IPS-20b (cell line): ENCODE measurements around the gene OPRM1.

Experiments
- H3K27ac ChIP-seq: one replicate; pipeline ENCODE4 v1.5.1; 2013; ENCODE audit warnings: low read length
- H3K27me3 ChIP-seq: 2 replicates; pipeline ENCODE4 v1.6.1; 2013; ENCODE audit warnings: mild to moderate bottlenecking, low read length, inconsistent platforms; ENCODE audit not compliant: insufficient read depth
- H3K36me3 ChIP-seq: 2 replicates; pipeline ENCODE4 v1.6.1; 2013; ENCODE audit warnings: low read depth, mild to moderate bottlenecking, inconsistent platforms, low read length, moderate library complexity; ENCODE audit not compliant: insufficient read depth
- H3K4me1 ChIP-seq: 2 replicates; pipeline ENCODE4 v1.6.1; 2013; ENCODE audit warnings: mild to moderate bottlenecking, control low read depth, inconsistent platforms, low read length, moderate library complexity; ENCODE audit not compliant: insufficient read depth
- H3K4me3 ChIP-seq: 2 replicates; pipeline ENCODE4 v1.5.1; 2013; ENCODE audit warnings: mild to moderate bottlenecking, low read length, inconsistent platforms
- H3K9ac ChIP-seq: 2 replicates; pipeline ENCODE4 v1.6.1; 2013; ENCODE audit warnings: low read depth, mild to moderate bottlenecking, inconsistent platforms, low read length, moderate library complexity
- H3K9me3 ChIP-seq: 2 replicates; pipeline ENCODE4 v1.6.1; 2013; ENCODE audit warnings: mild to moderate bottlenecking, low read depth, low read length, inconsistent platforms; ENCODE audit not compliant: insufficient read depth

OPRM1 gene

GRCh38 chr6:154213782-154214181 lies 174.7 kb downstream of the OPRM1 start:
- H3K9me3 ChIP-seq, result no peaks in the 10 kb centered on the region
- no peak overlapping the region for H3K4me3 ChIP-seq
- H3K9ac ChIP-seq, result no peak overlapping the region
- H3K27me3 ChIP-seq, result no peaks in the 10 kb centered on the region
- no peak overlapping the region for H3K27ac ChIP-seq
- no peaks in the 10 kb centered on the region for H3K4me1 ChIP-seq
- H3K36me3 ChIP-seq, result no peaks in the 10 kb centered on the region

DNA sequence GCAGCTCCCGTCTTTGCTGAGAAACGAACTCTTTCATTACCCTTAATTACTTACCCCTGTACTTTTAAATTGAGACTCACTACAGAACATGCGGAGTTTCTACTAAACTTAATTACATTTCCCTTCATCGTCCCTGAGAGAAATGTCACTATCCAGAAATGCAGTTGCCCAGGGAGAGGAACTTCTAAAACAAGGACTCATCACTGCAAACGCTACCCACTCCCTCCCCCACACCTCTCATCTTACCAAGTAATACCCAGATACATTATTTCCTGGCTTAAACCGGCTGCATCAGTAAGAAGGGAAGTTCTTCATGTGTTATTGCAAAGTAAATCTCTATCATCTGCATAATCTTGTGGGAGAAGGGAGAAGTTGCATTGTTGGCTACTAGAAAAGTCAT lies 179.3 kb downstream of the OPRM1 start:
- H3K4me3 ChIP-seq, result no peak overlapping the region
- H3K9ac ChIP-seq, result no peak overlapping the region
- no peaks in the 10 kb centered on the region for H3K27me3 ChIP-seq
- peaks cover 3% of the 10 kb centered on the region; the same call in 1 of the 2 replicates for H3K4me1 ChIP-seq
- H3K27ac ChIP-seq, result no peak overlapping the region
- no peaks in the 10 kb centered on the region for H3K9me3 ChIP-seq
- no peaks in the 10 kb centered on the region for H3K36me3 ChIP-seq

GRCh38 chr6:154218787-154219186 lies 179.7 kb downstream of the OPRM1 start:
- Histone ChIP-seq H3K9ac (no peak overlapping the region), H3K27ac (no peak overlapping the region), H3K36me3 (no peaks in the 10 kb centered on the region), H3K27me3 (no peaks in the 10 kb centered on the region), H3K4me3 (no peak overlapping the region), H3K9me3 (no peaks in the 10 kb centered on the region), H3K4me1 (peaks cover 3% of the 10 kb centered on the region; the same call in 1 of the 2 replicates)

DNA sequence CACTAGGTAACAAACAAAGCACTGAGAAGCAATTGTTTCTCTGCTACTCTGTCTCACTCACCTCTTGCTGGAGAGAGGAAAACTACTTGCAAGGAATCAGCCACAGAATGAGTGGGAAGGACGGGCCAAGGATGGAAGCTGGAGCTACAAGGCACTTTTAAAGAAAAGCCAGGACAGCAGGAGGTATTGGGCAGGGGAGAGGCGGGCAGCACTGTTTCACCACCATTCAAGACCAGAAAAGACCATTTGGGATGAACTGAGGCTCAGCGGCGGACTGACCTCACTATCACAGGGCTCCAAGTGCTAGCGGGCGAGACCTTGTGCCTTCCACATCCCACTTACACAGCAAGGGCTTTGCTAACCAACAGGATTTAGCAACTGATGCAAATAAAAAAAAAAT lies 180.2 kb downstream of the OPRM1 start:
- H3K27me3 ChIP-seq, result no peaks in the 10 kb centered on the region
- H3K9ac ChIP-seq, result no peak overlapping the region
- no peaks in the 10 kb centered on the region for H3K36me3 ChIP-seq
- H3K4me1 ChIP-seq, result peaks cover 3% of the 10 kb centered on the region; the same call in 1 of the 2 replicates
- H3K4me3 ChIP-seq, result no peak overlapping the region
- H3K9me3 ChIP-seq, result no peaks in the 10 kb centered on the region
- no peak overlapping the region for H3K27ac ChIP-seq

- no peak overlapping the region for H3K9ac ChIP-seq
- H3K27me3 ChIP-seq, result no peaks in the 10 kb centered on the region
- no peaks in the 10 kb centered on the region for H3K36me3 ChIP-seq
- H3K4me1 ChIP-seq, result peaks cover 3% of the 10 kb centered on the region; the same call in 1 of the 2 replicates
- no peak overlapping the region for H3K27ac ChIP-seq
- no peak overlapping the region for H3K4me3 ChIP-seq
- H3K9me3 ChIP-seq, result no peaks in the 10 kb centered on the region
These were observed 183.7 kb downstream of the OPRM1 start for GRCh38 chr6:154222716-154223115.

- Histone ChIP-seq H3K27ac (no peak overlapping the region), H3K9me3 (no peaks in the 10 kb centered on the region), H3K9ac (no peak overlapping the region), H3K4me3 (no peak overlapping the region), H3K27me3 (no peaks in the 10 kb centered on the region), H3K36me3 (no peaks in the 10 kb centered on the region), H3K4me1 (peaks cover 3% of the 10 kb centered on the region; the same call in 1 of the 2 replicates)
These were observed 184.3 kb downstream of the OPRM1 start for GRCh38 chr6:154223296-154223695.

DNA sequence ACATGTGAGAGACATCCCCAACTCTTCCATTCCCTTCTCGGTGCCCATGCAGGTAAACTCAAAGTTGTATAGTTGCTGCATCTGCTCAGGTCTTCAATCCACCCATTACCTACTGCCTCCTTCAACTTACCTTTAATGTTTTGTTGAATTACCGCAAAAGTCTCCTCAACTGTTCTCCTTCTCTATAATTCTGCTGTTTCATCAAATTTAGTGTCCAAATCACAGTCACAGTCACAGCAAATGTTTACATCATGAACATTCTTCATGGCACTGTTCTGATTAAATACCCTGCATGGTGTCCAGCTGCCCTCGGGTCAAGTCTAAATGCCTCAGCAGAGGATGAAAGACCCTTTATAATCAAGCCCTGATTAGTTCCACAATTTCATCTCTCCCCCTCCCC lies 187.4 kb downstream of the OPRM1 start:
- no peaks in the 10 kb centered on the region for H3K9me3 ChIP-seq
- H3K27me3 ChIP-seq, result no peaks in the 10 kb centered on the region
- no peaks in the 10 kb centered on the region for H3K4me1 ChIP-seq
- no peak overlapping the region for H3K4me3 ChIP-seq
- no peak overlapping the region for H3K9ac ChIP-seq
- H3K27ac ChIP-seq, result no peak overlapping the region
- H3K36me3 ChIP-seq, result no peaks in the 10 kb centered on the region

- no peaks in the 10 kb centered on the region for H3K36me3 ChIP-seq
- H3K27me3 ChIP-seq, result no peaks in the 10 kb centered on the region
- no peak overlapping the region for H3K27ac ChIP-seq
- H3K4me1 ChIP-seq, result no peaks in the 10 kb centered on the region
- H3K9me3 ChIP-seq, result no peaks in the 10 kb centered on the region
- H3K9ac ChIP-seq, result no peak overlapping the region
- H3K4me3 ChIP-seq, result no peak overlapping the region
These were observed 189.0 kb downstream of the OPRM1 start for GRCh38 chr6:154227862-154228520.

GRCh38 chr6:154228521-154228905 lies 189.5 kb downstream of the OPRM1 start:
- Histone ChIP-seq H3K9me3 (no peaks in the 10 kb centered on the region), H3K27ac (no peak overlapping the region), H3K36me3 (no peaks in the 10 kb centered on the region), H3K27me3 (no peaks in the 10 kb centered on the region), H3K4me3 (no peak overlapping the region), H3K4me1 (no peaks in the 10 kb centered on the region), H3K9ac (no peak overlapping the region)

DNA sequence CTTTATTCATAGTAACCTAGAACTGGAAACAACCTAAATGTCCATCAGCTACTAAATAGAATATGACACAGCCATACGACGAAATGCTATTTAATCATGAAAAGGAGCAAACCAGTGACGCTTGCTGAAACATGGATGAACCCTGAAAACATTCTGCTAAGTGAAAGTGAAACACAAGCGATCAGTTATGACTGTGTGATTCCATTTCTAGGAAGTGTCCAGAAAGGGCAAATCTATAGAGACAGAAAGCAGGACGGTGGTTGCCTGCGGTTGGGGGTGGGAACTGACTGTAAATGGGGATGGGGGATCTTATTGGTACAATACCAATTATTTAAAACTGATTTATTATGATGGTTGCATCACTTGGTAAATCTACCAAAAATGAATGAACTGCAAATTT lies 190.7 kb downstream of the OPRM1 start:
- Histone ChIP-seq H3K4me3 (no peak overlapping the region), H3K27ac (no peak overlapping the region)

GRCh38 chr6:154230393-154230792 lies 191.4 kb downstream of the OPRM1 start:
- Histone ChIP-seq H3K9me3 (no peaks in the 10 kb centered on the region), H3K27me3 (no peaks in the 10 kb centered on the region), H3K36me3 (no peaks in the 10 kb centered on the region), H3K4me1 (no peaks in the 10 kb centered on the region), H3K4me3 (no peak overlapping the region), H3K9ac (no peak overlapping the region), H3K27ac (no peak overlapping the region)

More for the DNA sequence above, 190.7 kb downstream of the OPRM1 start:
- H3K27me3 ChIP-seq, result no peaks in the 10 kb centered on the region
- no peaks in the 10 kb centered on the region for H3K4me1 ChIP-seq
- no peak overlapping the region for H3K9ac ChIP-seq
- H3K36me3 ChIP-seq, result no peaks in the 10 kb centered on the region
- H3K9me3 ChIP-seq, result no peaks in the 10 kb centered on the region

DNA sequence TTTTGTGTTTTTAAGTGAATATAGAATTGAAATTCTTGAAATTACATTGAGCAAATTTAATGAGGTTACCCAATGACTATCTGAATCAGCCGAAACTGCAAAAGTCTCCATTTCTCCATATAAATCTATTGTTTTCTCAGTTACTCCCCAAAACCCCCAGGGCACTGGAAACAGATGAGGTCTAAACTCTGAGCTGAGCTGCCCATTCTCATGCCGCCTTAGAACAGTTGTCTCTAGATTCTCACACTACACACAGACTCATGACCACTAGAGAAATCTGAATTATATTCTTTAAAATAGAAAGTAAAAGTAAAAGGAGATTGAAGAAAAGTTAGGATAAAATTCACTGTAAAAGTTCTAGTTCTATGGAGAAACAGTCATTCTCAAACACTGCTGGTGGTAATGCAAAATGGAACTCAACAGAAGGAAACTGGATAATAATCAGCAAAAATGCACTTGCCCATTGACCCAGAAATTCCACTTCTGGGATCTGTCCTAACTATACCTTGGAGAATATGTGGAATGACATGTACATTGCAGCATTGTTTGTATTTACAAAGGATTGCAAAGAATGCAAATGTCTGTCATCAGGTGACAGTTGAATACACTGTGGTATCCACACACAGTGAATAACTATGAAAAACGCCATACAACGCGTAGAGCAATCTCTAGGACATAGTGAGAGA lies 192.0 kb downstream of the OPRM1 start:
- Histone ChIP-seq H3K4me3 (no peak overlapping the region), H3K27ac (no peak overlapping the region), H3K9ac (no peak overlapping the region)

More for the DNA sequence above, 192.0 kb downstream of the OPRM1 start:
- Histone ChIP-seq H3K36me3 (no peaks in the 10 kb centered on the region), H3K27me3 (no peaks in the 10 kb centered on the region), H3K4me1 (no peaks in the 10 kb centered on the region), H3K9me3 (no peaks in the 10 kb centered on the region)
